HepG2 (cell line): ENCODE measurements around the gene ARX. TPM values are rescaled to one million over a fixed set of nuclear protein-coding genes. Genes with fewer than 3 reads are reported as not detected.

Experiments used
- ATAC-seq: fragments of 200-7000 bp; cut with Tn5 transposase; 3 replicates; pipeline ENCODE4 v1.9.1; 2020; ENCODE audit warnings: mild to moderate bottlenecking, moderate library complexity
- BruUV-seq: library from RNA; stranded (reverse); fragments of 400-500 nt; replicated peaks from 2 replicates; lab custom pipeline; 2021; lab: Mats Ljungman, UMichigan
- CTCF ChIA-PET: fragments of 300-600 bp; formaldehyde crosslinking; extraction: SDS; loops from one replicate; lab custom pipeline; 2021; ENCODE audit warnings: low total read pairs, inconsistent platforms, low intra/inter-chr PET ratio; lab: Yijun Ruan, JAX
- POLR2A ChIA-PET: fragments of 350-600 bp; sonication (Branson Sonifier 250); formaldehyde crosslinking; loops from one replicate; lab custom pipeline; 2020; ENCODE audit warnings: antibody characterized with exemption, inconsistent platforms; lab: Yijun Ruan, JAX
- DNase-seq: peaks from one replicate; pipeline ENCODE4 v3.0.0-alpha.2; 2015; ENCODE audit warnings: low spot score
- FAIRE-seq: peaks from 3 replicates; lab custom pipeline; 2011; peaks lifted over from hg19 to GRCh38; lab: Jason Lieb, UNC
- H2AFZ ChIP-seq: one replicate; pipeline ENCODE4 v1.6.1; 2011; ENCODE audit warnings: low read length, inconsistent platforms
- H3K27ac ChIP-seq: fragments of 300-600 bp; 3 replicates; pipeline ENCODE4 v1.8.0; 2011; ENCODE audit warnings: mixed run types, mild to moderate bottlenecking, mixed read lengths, low read length, inconsistent platforms; ENCODE audit not compliant: insufficient read depth; ENCODE audit errors: extremely low read length
- H3K27me3 ChIP-seq, 2 experiments: fragments of 200-600 bp in 1 of 2; 2 replicates in 1 of 2; 3 replicates in 1 of 2; pipeline versions ENCODE4 v1.6.0 to v1.8.0; 2011; ENCODE audit warnings: low read length in 2 of 2, mild to moderate bottlenecking in 2 of 2, moderate library complexity in 2 of 2, inconsistent platforms in 1 of 2; ENCODE audit not compliant: insufficient read depth in 2 of 2, control insufficient read depth in 1 of 2
- H3K36me3 ChIP-seq, 2 experiments: fragments of 200-600 bp in 1 of 2; replicated peaks in 1 of 2; 2 replicates in 1 of 2; 3 replicates in 1 of 2; pipeline versions ENCODE4 v1.5.1 to v1.8.0; 2011; ENCODE audit warnings: low read length in 2 of 2, inconsistent platforms in 1 of 2; ENCODE audit not compliant: insufficient read depth in 2 of 2, control insufficient read depth in 1 of 2
- H3K4me1 ChIP-seq: 2 replicates; pipeline ENCODE4 v1.5.1; 2012; ENCODE audit warnings: low read length, inconsistent platforms; ENCODE audit not compliant: insufficient read depth
- H3K4me2 ChIP-seq: 2 replicates; pipeline ENCODE4 v1.6.0; 2011; ENCODE audit warnings: low read depth, low read length, inconsistent platforms
- H3K4me3 ChIP-seq, 3 experiments: fragments of 200-600 bp in 1 of 3; sonication (generic), shearing (Covaris generic) in 1 of 3; replicated peaks in 1 of 3; 2 replicates each; pipeline ENCODE4 v1.5.1; 2011 to 2016; ENCODE audit warnings: low read length in 3 of 3, inconsistent platforms in 2 of 3, low read depth in 2 of 3, mild to moderate bottlenecking in 2 of 3, control low read depth in 1 of 3, mixed read lengths in 1 of 3; ENCODE audit not compliant: insufficient read depth in 1 of 3
- H3K79me2 ChIP-seq: one replicate; pipeline ENCODE4 v1.6.1; 2011; ENCODE audit warnings: low read length, inconsistent platforms; ENCODE audit not compliant: insufficient read depth
- H3K9ac ChIP-seq: 2 replicates; pipeline ENCODE4 v1.6.0; 2011; ENCODE audit warnings: mild to moderate bottlenecking, low read depth, low read length, inconsistent platforms; ENCODE audit not compliant: insufficient read depth
- H3K9me3 ChIP-seq: 2 replicates; pipeline ENCODE4 v1.5.1; 2012; ENCODE audit warnings: mild to moderate bottlenecking, low read length
- H4K20me1 ChIP-seq: 2 replicates; pipeline ENCODE4 v1.6.0; 2011; ENCODE audit warnings: inconsistent platforms, mild to moderate bottlenecking, low read length, moderate library complexity; ENCODE audit not compliant: insufficient read depth
- ATF5 ChIP-seq: sonication (generic); formaldehyde crosslinking; IDR thresholded peaks from 2 replicates; pipeline ENCODE4 v1.4.0; 2020; ENCODE audit warnings: mild to moderate bottlenecking, low read depth, missing genetic modification reagents
- HNF4A ChIP-seq: sonication (generic); formaldehyde crosslinking; IDR thresholded peaks from 2 replicates; pipeline ENCODE4 v1.4.0; 2020; ENCODE audit warnings: missing genetic modification reagents
- IRF2 ChIP-seq: IDR thresholded peaks from 2 replicates; pipeline ENCODE4 v1.6.1; 2018; ENCODE audit warnings: missing genetic modification reagents, missing compliant biosample characterization
- NFAT5 ChIP-seq: sonication (generic); formaldehyde crosslinking; IDR thresholded peaks from 2 replicates; pipeline ENCODE4 v1.4.0; 2020; ENCODE audit warnings: missing genetic modification reagents
- RFX5 ChIP-seq: IDR thresholded peaks from 2 replicates; pipeline ENCODE4 v1.6.1; 2011; ENCODE audit warnings: low read depth, low read length, improper control_type of control experiment
- USF2 ChIP-seq, 2 experiments: sonication (generic) in 1 of 2; formaldehyde crosslinking in 1 of 2; IDR thresholded peaks; 2 replicates each; pipeline versions ENCODE4 v1.5.1 to v1.6.1; 2011 to 2020; ENCODE audit warnings: borderline replicate concordance in 1 of 2, low read depth in 1 of 2, low read length in 1 of 2, mild to moderate bottlenecking in 1 of 2, missing genetic modification reagents in 1 of 2, moderate library complexity in 1 of 2
- XBP1 ChIP-seq: sonication (generic); formaldehyde crosslinking; IDR thresholded peaks from 2 replicates; pipeline ENCODE4 v1.5.0; 2020; ENCODE audit warnings: missing genetic modification reagents
- ZNF570 ChIP-seq: sonication (generic); formaldehyde crosslinking; IDR thresholded peaks from 2 replicates; pipeline ENCODE4 v1.4.0; 2020; ENCODE audit warnings: mild to moderate bottlenecking, missing genetic modification reagents, borderline replicate concordance
- ZNF772 ChIP-seq: sonication (generic); formaldehyde crosslinking; IDR thresholded peaks from 2 replicates; pipeline ENCODE4 v1.5.0; 2020; ENCODE audit warnings: mild to moderate bottlenecking, missing genetic modification reagents
- WGBS: methylation state at CpG from one replicate; pipeline ENCODE4 v1.1.6; 2017; ENCODE audit warnings: low lambda C conversion rate; 5-methylcytosine and 5-hydroxymethylcytosine counted together
- in situ Hi-C: cut with HindIII; loops from 2 replicates; pipeline ENCODE4 v1.10.0; 2017; ENCODE audit warnings: low pct_unique_long_range_greater_than_20kb; ENCODE audit not compliant: extremely low pct_ligation_motif_present
- intact Hi-C: fragments of 100-400 bp; cut with micrococcal nuclease; formaldehyde crosslinking; loops from one replicate; pipeline ENCODE4 v1.10.0; 2022; ENCODE audit not compliant: unreplicated experiment
- polyA plus RNA-seq, 8 experiments: library from polyadenylated mRNA; depleted of rRNA in 3 of 8; stranded (reverse) in 7 of 8; unstranded in 1 of 8; fragments of >200 nt; fragmentation: Illumina TruSeq in 4 of 8; extraction: Trizol in 4 of 8; gene quantifications; 2 replicates each; pipeline versions ENCODE4 v1.2.1 to v1.2.3, GENCODE V29; 2011 to 2016; ENCODE audit warnings: low read depth in 4 of 8, missing spikeins in 1 of 8, mixed read lengths in 1 of 8; ENCODE audit not compliant: insufficient read depth in 1 of 8
- total RNA-seq, 5 experiments: library from RNA; depleted of rRNA; stranded (reverse); fragments of >200 nt; fragmentation: Illumina TruSeq; extraction: Trizol; gene quantifications; 2 replicates each; pipeline ENCODE4 v1.2.3, GENCODE V29; 2016; ENCODE audit warnings: low read depth in 1 of 5

Gene ARX
- total and polyA plus RNA-seq, 2 of the 13 experiments (the other 11 are each of a cell fraction or from before 2014, with no cell fraction given), result not detected

- no peak for DNase-seq
- intact Hi-C loops, result no loop called here
- Histone ChIP-seq H3K36me3 (no peaks in the 10 kb centered on the region), H4K20me1 (no peaks in the 10 kb centered on the region), H3K27me3 (no peaks in the 10 kb centered on the region), H2AFZ (no peak overlapping the region), H3K79me2 (no peaks in the 10 kb centered on the region), H3K27ac (no peak overlapping the region), H3K4me2 (no peak overlapping the region), H3K4me1 (peaks cover 11% of the 10 kb centered on the region), H3K9ac (no peak overlapping the region), H3K9me3 (no peaks in the 10 kb centered on the region), H3K4me3 (no peak overlapping the region)
- TF ChIP-seq HNF4A (CRISPR knock-in tag), result peak; percentile 34
- no peak for TF ChIP-seq RFX5
- TF ChIP-seq ATF5 (CRISPR knock-in tag), result no peak
- TF ChIP-seq ZNF772, result no peak
- TF ChIP-seq IRF2 (CRISPR knock-in tag), result no peak
- POLR2A ChIA-PET, result no interaction called here
- CTCF ChIA-PET, result no interaction called here
- peak; percentile 62; the same call in 2 of the 3 replicates for ATAC-seq
- BruUV-seq, result no TSS peak
- 69% methylated on average over 5 of the region's 5 CpGs for WGBS
- FAIRE-seq, result no peak
- in situ Hi-C loops, result no loop called here
Measured at GRCh38 chrX:24996096-24996709, 19.6 kb downstream of the ARX start.

- H3K4me2 ChIP-seq, result no peak overlapping the region
- intact Hi-C loops (no loop called here), in situ Hi-C loops (no loop called here)
- no peaks in the 10 kb centered on the region for H4K20me1 ChIP-seq
- DNase-seq (no peak), FAIRE-seq (no peak), ATAC-seq (no peak)
- H3K27ac ChIP-seq, result no peak overlapping the region
- CTCF ChIA-PET, result no interaction called here
- peaks cover 11% of the 10 kb centered on the region for H3K4me1 ChIP-seq
- POLR2A ChIA-PET, result no interaction called here
- TF ChIP-seq ZNF570 (CRISPR knock-in tag) (no peak), XBP1 (CRISPR knock-in tag) (no peak), USF2 (IDR thresholded peaks at IDR 0.05; ENCODE audit: low read depth, low read length) (no peak), USF2 (CRISPR knock-in tag; IDR thresholded peaks at IDR 0.05; ENCODE audit: borderline replicate concordance) (no peak), NFAT5 (CRISPR knock-in tag) (no peak)
- no peak overlapping the region for H3K4me3 ChIP-seq
- H3K27me3 ChIP-seq, result no peaks in the 10 kb centered on the region
- no peaks in the 10 kb centered on the region for H3K36me3 ChIP-seq
- no TSS peak for BruUV-seq
- no peak overlapping the region for H3K9ac ChIP-seq
- no peaks in the 10 kb centered on the region for H3K79me2 ChIP-seq
- no peak overlapping the region for H2AFZ ChIP-seq
- WGBS, result no CpG with 5 or more reads among the region's 8 CpGs
- no peaks in the 10 kb centered on the region for H3K9me3 ChIP-seq
Measured at GRCh38 chrX:24993879-24994278, 21.9 kb downstream of the ARX start.
